ENCODE measurements around the gene ZNF326. TPM values are rescaled to one million over a fixed set of nuclear protein-coding genes. Genes with fewer than 3 reads are reported as not detected.

The ZNF326 gene
- total and polyA plus RNA-seq, 2 donors (not counting 1 experiment from before 2014, with no cell fraction given) = 8.1 to 10.8 TPM

DNA sequence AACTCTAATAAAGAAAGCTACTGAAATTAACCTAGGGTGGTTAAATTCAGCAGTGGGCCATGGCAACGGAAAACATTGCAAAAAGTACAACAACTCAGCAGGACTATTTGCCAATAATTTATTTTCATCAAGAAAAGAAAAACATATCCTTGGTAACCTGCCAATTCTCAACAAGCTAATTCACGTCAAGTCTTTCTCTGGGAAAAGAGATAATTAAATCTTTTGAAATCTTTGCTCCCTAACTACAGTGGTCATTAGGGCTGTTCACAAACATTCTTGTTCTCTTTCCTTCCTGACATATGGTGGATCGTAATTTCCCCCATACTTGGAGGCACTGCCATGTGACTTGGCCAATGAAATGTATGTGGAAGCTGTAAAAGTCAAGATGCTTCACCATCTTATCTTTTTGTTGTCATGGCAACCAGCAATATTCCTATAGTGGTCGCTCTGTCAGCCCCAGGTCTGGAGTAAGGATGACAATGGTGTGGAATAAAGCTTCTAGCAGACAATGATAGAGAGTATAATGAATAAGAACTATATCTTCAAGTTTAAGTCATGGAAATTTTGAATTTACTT, 29.6 kb upstream of the ZNF326 start:
- Histone ChIP-seq H3K27me3 (ENCODE audit: control insufficient read depth, insufficient read depth, low read length) (no peaks in the 10 kb centered on the region), H3K4me3 (replicated peaks in 1 of 4; ENCODE audit: control extremely low read depth in 1 of 4, insufficient read depth in 1 of 4, low read depth in 3 of 4, low read length in 4 of 4) (no peak overlapping the region), H3K79me2 (ENCODE audit: control insufficient read depth, insufficient read depth, low read length) (no peaks in the 10 kb centered on the region), H4K20me1 (ENCODE audit: control insufficient read depth, extremely low read depth, insufficient read depth, low read length) (no peaks in the 10 kb centered on the region), H3K36me3 (ENCODE audit: control insufficient read depth, insufficient read depth, low read length) (no peaks in the 10 kb centered on the region), H3K4me1 (ENCODE audit: control insufficient read depth, extremely low read depth, insufficient read depth, low read length) (peaks cover 6% of the 10 kb centered on the region), H2AFZ (ENCODE audit: low read length) (no peak overlapping the region), H3K4me2 (ENCODE audit: extremely low read depth, insufficient read depth, low read length) (no peak overlapping the region), H3K9me3 (ENCODE audit: control insufficient read depth, insufficient read depth, low read depth, low read length) (no peaks in the 10 kb centered on the region), H3K9ac (ENCODE audit: insufficient read depth, low read length) (no peak overlapping the region), H3K27ac (ENCODE audit: insufficient read depth, low read length) (no peak overlapping the region)
- TF ChIP-seq EZH2 (IDR thresholded peaks at IDR 0.05; ENCODE audit: low read length, missing control alignments) = no peak
- TF ChIP-seq, protein P1, sequence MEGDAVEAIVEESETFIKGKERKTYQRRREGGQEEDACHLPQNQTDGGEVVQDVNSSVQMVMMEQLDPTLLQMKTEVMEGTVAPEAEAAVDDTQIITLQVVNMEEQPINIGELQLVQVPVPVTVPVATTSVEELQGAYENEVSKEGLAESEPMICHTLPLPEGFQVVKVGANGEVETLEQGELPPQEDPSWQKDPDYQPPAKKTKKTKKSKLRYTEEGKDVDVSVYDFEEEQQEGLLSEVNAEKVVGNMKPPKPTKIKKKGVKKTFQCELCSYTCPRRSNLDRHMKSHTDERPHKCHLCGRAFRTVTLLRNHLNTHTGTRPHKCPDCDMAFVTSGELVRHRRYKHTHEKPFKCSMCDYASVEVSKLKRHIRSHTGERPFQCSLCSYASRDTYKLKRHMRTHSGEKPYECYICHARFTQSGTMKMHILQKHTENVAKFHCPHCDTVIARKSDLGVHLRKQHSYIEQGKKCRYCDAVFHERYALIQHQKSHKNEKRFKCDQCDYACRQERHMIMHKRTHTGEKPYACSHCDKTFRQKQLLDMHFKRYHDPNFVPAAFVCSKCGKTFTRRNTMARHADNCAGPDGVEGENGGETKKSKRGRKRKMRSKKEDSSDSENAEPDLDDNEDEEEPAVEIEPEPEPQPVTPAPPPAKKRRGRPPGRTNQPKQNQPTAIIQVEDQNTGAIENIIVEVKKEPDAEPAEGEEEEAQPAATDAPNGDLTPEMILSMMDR (conservative IDR thresholded peaks at IDR 0.05 in 1 of 2, IDR thresholded peaks at IDR 0.05 in 1 of 2; ENCODE audit: low read depth in 1 of 2, low read length in 2 of 2) = no peak
- DNase-seq (ENCODE audit: low read depth in 2 of 2) = peak in 1 of 2 donors; percentile 37

DNA sequence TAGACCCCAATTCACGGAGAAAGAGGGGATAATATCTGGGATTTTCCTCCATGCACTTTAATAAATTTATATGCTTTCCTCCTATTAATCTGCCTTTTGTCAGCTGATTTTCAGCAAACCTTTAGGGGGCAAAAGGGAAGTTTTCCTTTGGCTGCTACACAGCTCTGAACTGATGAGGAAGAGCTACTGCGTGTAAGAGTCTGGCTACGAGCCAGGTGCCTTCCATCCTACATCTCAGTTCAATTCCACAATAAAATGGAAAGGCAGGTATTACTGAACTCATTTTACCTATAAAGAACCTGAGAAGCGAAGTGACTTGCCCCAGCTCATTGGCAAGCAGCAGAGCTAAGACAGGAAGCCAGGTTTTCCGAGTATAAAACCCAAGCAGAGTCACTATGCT, 28.3 kb upstream of the ZNF326 start:
- H3K27ac ChIP-seq (ENCODE audit: insufficient read depth, low read length) = no peak overlapping the region
- no peaks in the 10 kb centered on the region for H3K79me2 ChIP-seq (ENCODE audit: control insufficient read depth, insufficient read depth, low read length)
- no peak for DNase-seq (ENCODE audit: low read depth in 2 of 2)
- peaks cover 6% of the 10 kb centered on the region for H3K4me1 ChIP-seq (ENCODE audit: control insufficient read depth, extremely low read depth, insufficient read depth, low read length)
- no peak overlapping the region for H3K9ac ChIP-seq (ENCODE audit: insufficient read depth, low read length)
- TF ChIP-seq EZH2 (IDR thresholded peaks at IDR 0.05; ENCODE audit: low read length, missing control alignments) = no peak
- TF ChIP-seq, protein P1 (conservative IDR thresholded peaks at IDR 0.05 in 1 of 2, IDR thresholded peaks at IDR 0.05 in 1 of 2; ENCODE audit: low read depth in 1 of 2, low read length in 2 of 2) = no peak
- H3K36me3 ChIP-seq (ENCODE audit: control insufficient read depth, insufficient read depth, low read length) = no peaks in the 10 kb centered on the region
- no peak overlapping the region for H3K4me3 ChIP-seq (replicated peaks in 1 of 4; ENCODE audit: control extremely low read depth in 1 of 4, insufficient read depth in 1 of 4, low read depth in 3 of 4, low read length in 4 of 4)
- no peak overlapping the region for H3K4me2 ChIP-seq (ENCODE audit: extremely low read depth, insufficient read depth, low read length)
- no peak overlapping the region for H2AFZ ChIP-seq (ENCODE audit: low read length)
- no peaks in the 10 kb centered on the region for H4K20me1 ChIP-seq (ENCODE audit: control insufficient read depth, extremely low read depth, insufficient read depth, low read length)
- H3K9me3 ChIP-seq (ENCODE audit: control insufficient read depth, insufficient read depth, low read depth, low read length) = no peaks in the 10 kb centered on the region
- no peaks in the 10 kb centered on the region for H3K27me3 ChIP-seq (ENCODE audit: control insufficient read depth, insufficient read depth, low read length)

DNA sequence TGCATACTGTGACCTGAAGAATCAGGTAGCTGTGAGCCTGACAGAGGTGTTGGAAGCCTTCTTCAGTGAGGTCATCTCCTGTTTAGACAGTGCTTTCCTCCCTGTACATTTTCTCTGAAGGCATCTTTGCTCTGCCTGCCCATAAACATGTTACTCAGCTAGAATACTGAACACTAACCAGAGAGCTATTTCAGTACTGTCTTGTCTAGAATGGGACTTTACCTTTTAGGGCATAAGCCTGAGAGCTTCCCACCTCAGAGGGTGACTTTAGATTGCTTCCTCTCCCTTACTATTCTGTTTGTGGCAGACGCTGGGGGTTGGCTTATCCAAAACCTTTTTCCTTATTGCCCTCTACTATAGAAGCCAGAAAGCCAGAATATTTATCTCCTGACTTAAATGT, 23.3 kb upstream of the ZNF326 start:
- no peak overlapping the region for H2AFZ ChIP-seq (ENCODE audit: low read length)
- TF ChIP-seq EZH2 (IDR thresholded peaks at IDR 0.05; ENCODE audit: low read length, missing control alignments) = no peak
- TF ChIP-seq, protein P1 (conservative IDR thresholded peaks at IDR 0.05 in 1 of 2, IDR thresholded peaks at IDR 0.05 in 1 of 2; ENCODE audit: low read depth in 1 of 2, low read length in 2 of 2) = no peak

More for the DNA sequence above, 23.3 kb upstream of the ZNF326 start:
- Histone ChIP-seq H3K36me3 (ENCODE audit: control insufficient read depth, insufficient read depth, low read length) (no peaks in the 10 kb centered on the region), H3K4me3 (replicated peaks in 1 of 4; ENCODE audit: control extremely low read depth in 1 of 4, insufficient read depth in 1 of 4, low read depth in 3 of 4, low read length in 4 of 4) (no peak overlapping the region), H3K27me3 (ENCODE audit: control insufficient read depth, insufficient read depth, low read length) (no peaks in the 10 kb centered on the region), H3K9me3 (ENCODE audit: control insufficient read depth, insufficient read depth, low read depth, low read length) (no peaks in the 10 kb centered on the region), H3K79me2 (ENCODE audit: control insufficient read depth, insufficient read depth, low read length) (no peaks in the 10 kb centered on the region), H3K9ac (ENCODE audit: insufficient read depth, low read length) (no peak overlapping the region), H3K27ac (ENCODE audit: insufficient read depth, low read length) (no peak overlapping the region), H3K4me1 (ENCODE audit: control insufficient read depth, extremely low read depth, insufficient read depth, low read length) (peaks cover 8% of the 10 kb centered on the region), H4K20me1 (ENCODE audit: control insufficient read depth, extremely low read depth, insufficient read depth, low read length) (no peaks in the 10 kb centered on the region), H3K4me2 (ENCODE audit: extremely low read depth, insufficient read depth, low read length) (no peak overlapping the region)
- no peak for DNase-seq (ENCODE audit: low read depth in 2 of 2)

Data from fibroblast of lung (primary cell).